Stimulated activated CD8-positive, alpha-beta memory T cell treated with anti-CD3 and anti-CD28 coated beads, Interleukin-4, amount 100 ng/mL, for 1 hour (primary cell): Measurements from ENCODE around the gene ADGRF3.
"Not testable (repeated sequence)": the region's sequence is repeated elsewhere in the genome, so short reads cannot be mapped to it uniquely, and the experiment has no call there.

Experiments
- DNase-seq, 2 donors: peaks; one replicate each; pipeline ENCODE4 v3.0.0-alpha.2; 2020; ENCODE audit warnings: low read depth in 2 of 2, low spot score in 1 of 2

Gene ADGRF3, protein sequence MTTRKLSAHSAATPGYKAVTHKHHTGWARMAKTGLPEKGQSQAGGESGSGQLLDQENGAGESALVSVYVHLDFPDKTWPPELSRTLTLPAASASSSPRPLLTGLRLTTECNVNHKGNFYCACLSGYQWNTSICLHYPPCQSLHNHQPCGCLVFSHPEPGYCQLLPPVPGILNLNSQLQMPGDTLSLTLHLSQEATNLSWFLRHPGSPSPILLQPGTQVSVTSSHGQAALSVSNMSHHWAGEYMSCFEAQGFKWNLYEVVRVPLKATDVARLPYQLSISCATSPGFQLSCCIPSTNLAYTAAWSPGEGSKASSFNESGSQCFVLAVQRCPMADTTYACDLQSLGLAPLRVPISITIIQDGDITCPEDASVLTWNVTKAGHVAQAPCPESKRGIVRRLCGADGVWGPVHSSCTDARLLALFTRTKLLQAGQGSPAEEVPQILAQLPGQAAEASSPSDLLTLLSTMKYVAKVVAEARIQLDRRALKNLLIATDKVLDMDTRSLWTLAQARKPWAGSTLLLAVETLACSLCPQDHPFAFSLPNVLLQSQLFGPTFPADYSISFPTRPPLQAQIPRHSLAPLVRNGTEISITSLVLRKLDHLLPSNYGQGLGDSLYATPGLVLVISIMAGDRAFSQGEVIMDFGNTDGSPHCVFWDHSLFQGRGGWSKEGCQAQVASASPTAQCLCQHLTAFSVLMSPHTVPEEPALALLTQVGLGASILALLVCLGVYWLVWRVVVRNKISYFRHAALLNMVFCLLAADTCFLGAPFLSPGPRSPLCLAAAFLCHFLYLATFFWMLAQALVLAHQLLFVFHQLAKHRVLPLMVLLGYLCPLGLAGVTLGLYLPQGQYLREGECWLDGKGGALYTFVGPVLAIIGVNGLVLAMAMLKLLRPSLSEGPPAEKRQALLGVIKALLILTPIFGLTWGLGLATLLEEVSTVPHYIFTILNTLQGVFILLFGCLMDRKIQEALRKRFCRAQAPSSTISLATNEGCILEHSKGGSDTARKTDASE

DNA sequence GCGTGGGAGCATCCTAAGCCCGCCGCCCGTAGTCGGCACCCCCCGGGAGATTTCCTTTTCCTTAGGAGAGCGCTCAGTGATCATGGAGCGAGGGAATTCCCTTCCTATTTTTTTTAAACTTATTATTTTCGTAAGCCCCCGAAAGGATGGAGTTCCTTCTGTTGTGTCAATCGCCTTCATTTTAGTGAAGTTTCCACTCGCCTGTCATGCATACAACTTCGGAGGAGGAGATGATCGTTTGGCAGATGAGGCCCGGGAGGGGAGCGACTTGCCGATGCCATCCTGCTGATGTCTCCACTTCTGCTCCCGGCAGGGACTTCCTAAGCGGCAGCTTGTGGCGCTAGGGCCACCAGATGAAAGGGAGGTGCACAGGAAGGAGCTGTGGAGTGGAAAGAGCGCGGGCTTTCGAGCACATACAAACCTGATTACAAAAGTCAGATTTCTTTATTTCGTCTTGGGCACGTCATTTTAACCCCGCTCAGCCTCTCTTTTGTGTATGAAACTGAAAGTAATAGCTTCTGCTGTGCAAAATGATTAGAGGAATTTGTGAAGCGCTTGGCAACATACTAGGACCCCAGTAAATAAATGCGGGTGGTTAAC lies at the start of gene ADGRF3:
TSS of gene ADGRF3 (minus strand) at position 336 of the 600 bp plus-strand sequence. CDS start 555 bp downstream, outside the sequence.
- peak; percentile 15 to 20 for DNase-seq

DNA sequence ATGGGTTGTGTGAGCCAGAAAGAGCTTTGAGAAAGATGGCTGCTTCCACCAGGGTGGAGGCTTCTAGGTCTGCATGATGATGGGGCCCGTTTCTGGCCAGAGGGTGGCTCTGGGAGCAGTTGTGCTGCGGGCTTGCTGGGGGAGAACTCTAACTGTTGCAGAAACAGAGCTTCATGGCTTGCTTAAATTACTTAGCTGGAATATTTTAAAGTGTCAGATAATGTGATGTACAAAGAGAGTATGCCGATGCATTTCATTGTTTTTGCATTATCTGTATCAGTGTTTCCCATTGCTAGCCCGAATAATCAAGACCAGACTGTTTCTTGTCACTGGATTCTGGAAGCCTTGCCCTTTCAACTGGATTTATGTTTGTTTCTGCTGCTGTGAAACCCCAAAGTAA lies 48.8 kb upstream of the ADGRF3 start:
- DNase-seq: no peak

DNA sequence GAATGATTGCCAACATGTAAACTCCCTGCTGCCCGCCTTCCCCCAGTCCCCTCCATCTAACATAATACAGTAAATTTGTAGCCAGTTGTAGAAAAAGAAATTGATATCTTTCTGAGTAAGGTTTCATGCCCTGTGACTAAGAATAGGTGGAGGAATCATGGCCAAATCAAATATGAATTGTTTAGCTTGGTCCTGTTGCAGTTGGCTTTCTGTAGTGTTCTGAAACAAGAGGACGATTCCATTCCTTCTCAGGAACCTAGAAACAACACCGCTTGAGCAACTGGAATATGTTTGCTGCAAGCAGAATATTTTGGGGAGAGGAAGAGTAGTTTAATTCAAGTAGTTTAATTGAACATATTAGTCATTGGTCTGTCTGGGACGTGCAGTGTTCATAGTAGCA lies 48.1 kb upstream of the ADGRF3 start:
- DNase-seq: no peak

DNA sequence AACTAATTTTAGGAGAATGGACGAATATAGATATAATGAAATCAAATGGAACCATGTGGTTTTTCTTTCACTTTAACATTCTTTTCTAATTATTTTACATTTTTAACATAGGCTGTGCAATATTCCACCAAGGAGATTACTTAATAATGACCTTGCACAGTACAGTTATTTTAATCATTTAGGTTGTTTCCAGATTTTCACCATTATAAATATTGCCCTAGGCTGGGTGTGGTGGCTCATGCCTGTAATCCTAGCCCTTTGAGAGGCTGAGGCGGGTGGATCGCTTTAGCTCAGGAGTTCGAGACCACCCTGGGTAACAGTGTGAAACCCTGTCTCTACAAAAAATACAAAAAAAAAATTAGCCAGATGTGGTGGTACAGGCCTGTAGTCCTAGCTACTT lies 40.6 kb upstream of the ADGRF3 start:
- DNase-seq: no peak

DNA sequence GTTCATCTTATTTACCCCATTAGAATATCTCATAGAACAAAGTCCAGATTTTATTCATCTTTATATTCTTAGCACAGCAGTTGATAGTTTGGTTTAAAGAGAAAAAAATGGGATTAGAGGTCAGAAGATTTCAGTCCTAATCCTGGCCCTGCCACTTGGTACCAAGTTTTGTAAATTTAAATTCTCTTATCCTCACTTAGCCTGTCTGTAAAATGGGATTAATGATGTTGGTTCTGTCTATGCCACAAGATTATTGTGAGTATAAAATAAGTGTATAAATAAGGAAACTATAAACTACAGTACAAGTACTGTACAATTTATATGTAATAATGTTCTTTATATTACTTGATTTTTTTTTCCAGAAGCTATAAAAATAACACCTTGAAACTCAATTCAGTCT lies 38.0 kb upstream of the ADGRF3 start:
- DNase-seq: no peak

DNA sequence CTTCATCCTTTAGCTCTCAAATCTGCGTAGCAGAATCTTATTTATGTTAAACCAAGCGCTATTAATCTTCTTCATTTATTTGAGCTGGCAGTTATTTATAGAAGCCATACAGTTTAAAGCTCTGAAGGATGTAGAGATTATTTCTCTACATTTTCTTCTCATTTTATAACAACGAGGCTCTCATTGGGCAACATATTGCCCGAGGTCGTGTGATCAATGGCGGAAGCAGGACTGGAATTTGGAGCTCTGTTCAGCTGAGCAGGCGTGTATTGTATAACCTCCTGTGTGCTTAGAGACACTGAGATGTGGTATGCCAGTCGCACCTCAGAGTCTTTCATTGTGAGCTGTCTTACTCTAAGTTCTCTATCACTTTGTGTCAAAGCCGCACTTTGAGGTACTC lies 37.6 kb upstream of the ADGRF3 start:
- DNase-seq: no peak

DNA sequence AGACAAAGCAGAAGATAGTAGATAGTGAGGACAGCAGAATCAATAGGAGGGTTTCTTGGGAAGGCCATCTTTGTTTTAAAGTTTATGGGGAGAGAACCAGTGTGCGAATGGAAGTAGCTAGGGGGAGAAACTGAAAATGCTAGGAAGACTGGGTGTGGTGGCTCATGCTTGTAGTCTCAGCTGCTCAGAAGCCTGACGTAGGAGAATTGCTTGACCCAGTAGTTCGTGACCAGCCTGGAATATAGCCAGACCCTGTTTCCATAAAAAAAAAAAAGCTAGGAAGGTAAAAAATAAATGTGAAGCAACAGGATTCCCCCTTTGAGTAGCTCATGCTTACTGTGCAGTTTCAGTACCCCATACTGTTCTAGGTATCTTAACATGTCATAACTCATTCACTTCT lies 36.0 kb upstream of the ADGRF3 start:
- DNase-seq: no peak

DNA sequence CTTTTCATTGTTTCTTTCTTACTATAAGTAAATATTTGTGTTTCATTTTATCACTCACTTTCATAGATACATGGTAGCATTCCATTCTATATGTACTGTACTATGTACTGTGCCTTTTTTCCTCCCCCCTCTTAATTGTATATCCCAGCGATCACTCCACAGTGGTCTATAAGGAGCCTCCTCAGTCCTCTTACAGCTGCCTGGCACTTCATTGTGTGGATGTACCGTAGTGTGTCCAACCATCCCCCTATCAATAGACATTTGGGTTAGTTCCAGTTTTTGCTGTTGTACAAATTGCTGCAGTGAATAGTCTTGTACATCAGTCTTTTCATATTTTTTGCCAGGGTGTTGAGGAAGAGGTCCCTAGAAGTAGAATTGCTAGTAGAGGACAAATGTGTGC lies 33.7 kb upstream of the ADGRF3 start:
- DNase-seq: no peak

DNA sequence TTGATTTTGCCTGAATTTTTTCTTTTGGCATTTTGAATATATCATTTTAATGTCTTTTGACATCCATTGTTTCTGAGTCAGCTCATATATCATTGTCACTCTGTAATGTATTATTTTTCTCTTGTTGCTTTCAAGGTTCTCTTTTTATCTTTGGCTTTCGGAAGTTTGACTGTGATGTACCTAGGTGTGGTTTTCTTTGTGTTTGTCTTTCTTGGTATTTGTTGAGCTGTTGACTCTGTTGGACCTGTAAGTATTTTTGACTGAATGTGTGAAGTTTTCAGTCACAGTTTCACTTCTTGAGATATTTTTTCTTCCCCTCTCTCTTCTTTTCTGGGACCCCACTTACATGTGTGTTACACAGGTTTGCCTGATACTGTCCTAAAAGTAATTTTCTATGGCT lies 30.2 kb upstream of the ADGRF3 start:
- no peak for DNase-seq

DNA sequence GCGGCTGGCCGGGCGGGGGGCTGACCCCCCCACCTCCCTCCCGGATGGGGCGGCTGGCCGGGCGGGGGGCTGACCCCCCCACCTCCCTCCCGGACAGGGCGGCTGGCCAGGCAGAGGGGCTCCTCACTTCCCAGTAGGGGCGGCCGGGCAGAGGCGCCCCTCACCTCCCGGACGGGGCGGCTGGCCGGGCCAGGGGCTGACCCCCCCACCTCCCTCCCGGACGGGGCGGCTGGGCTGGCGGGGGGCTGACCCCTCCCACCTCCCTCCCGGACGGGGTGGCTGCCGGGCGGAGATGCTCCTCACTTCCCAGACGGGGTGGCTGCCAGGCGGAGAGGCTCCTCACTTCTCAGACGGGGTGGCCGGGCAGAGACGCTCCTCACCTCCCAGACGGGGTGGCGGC lies 24.3 kb upstream of the ADGRF3 start:
- DNase-seq: not testable (repeated sequence)

DNA sequence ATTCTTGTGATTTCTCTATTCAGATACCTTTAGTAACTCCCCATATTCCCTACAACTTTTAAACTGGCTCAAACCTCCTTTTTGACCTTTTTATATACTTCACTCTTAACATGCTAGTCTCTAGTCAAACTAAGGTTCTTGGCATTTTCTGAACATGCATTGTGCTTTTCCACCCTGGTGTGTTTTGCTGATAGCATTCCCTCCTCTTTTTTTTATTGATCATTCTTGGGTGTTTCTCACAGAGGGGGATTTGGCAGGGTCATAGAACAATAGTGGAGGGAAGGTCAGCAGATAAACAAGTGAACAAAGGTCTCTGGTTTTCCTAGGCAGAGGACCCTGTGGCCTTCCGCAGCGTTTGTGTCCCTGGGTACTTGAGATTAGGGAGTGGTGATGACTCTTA lies 23.1 kb upstream of the ADGRF3 start:
- DNase-seq: not testable (repeated sequence)

DNA sequence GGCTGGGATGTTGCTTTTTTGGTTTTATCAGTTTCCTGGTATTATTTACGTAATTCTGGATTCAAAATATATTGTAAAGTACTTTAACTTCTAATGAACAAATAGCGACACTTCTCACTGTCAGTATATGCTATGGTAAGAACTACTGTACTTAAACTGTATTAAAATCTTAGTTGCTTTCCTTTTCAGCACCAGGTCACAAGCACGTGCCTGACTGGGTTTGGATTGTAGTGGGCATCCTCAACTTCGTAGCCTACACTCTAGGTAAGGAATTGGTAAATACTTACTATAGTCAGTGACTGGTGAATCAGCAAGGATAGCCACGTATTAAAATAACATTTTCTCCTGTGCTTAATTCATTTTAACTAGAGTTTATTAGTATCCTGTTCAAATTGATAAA lies 20.4 kb upstream of the ADGRF3 start:
- DNase-seq: no peak

DNA sequence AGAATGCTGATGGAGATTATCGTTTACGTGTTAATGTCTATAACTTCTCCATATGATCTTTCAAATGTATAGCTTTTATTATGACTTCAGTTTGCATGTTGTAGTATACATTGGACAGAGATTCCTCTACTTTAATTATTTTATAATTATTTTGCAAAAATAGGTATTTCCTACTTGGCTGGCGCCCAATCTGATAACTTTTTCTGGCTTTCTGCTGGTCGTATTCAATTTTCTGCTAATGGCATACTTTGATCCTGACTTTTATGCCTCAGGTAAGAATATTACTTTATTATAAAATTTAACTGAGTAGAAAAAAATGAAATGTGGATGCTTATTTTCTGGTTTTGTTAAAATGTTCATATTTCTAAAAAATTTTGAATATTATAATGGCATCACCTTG lies 18.1 kb upstream of the ADGRF3 start:
- DNase-seq: no peak

DNA sequence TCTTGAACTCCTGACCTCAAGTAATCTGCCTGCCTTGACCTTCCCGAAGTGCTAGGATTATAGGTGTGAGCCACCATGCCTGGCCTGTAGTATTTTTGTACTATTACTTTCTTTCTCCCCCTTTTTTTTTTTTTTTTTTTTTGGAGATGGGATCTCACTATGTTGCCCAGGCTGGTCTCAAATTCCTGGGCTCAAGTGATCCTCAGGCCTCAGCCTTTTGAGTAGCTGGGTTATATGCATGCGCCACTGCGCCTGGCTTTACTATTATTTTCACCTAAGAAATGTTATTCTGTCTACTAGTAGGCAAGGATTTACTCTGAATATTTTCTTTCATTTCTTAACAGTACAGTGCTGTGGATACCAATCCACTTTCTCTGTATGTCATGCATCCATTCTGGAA lies 17.4 kb upstream of the ADGRF3 start:
- no peak for DNase-seq

DNA sequence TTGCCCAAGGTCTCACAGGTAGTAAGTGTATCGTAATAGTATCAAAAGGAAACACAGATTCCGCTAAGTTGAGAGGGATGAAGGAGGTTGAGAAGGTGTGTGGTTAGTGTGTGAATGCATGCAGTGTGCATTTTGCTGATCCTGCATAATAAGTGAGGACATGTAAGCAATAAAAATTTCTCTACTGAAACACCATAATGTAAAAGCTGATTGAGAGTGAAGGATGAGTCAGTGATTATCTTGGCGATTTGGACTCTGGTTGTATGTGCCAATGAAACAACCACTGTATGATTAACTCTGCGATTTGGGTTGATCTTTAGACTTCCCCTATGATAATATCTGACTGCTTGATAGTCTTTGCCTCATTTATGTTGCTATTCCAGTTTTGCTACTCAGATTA lies 16.7 kb upstream of the ADGRF3 start:
- no peak for DNase-seq

DNA sequence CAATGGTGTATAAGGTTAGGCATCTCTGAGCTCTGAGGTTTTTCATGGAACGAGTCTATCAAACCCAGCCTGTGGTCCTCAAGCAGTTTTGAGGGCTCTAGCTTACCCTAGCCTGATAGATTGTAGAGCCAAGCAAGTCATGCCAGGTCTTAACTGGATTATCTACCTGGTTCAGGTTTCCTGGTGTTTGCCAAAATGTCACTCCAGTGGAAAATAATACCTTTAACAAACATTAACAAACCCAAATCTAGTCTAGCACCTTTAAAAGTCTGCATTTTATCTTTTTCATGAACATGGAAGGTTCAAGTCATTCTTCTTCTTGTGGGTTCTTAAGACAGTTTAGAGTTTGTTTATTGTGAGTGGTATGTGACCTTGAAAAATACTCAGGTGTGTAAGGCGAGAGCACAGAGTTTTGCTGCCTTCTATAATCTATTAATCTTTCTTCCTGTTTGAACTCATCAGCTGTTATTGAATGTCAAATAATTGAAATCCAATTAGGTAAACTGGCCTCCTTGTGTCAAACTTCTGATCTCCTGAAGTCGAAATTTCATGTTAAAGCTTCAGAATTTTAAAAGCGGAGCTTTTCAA lies 13.4 kb upstream of the ADGRF3 start:
- no peak for DNase-seq

DNA sequence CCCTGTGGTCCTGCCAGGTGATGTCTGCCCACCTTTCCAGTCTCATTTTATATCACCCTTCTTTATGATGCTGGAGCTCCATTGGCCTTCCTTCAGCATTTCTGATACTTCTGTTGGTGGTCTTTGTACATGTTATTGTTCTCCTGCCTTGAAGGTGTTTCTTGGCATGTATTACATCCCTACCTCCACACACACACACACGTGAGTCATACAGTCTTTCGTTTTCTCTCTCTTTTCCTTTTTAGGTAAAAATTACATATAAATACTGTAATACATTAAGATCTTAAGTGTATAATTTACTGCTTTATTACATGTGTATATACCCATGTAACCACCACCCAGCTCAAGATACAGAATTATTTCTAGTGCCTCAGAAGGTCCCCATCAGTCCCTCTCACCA lies 10.2 kb upstream of the ADGRF3 start:
- DNase-seq: no peak

DNA sequence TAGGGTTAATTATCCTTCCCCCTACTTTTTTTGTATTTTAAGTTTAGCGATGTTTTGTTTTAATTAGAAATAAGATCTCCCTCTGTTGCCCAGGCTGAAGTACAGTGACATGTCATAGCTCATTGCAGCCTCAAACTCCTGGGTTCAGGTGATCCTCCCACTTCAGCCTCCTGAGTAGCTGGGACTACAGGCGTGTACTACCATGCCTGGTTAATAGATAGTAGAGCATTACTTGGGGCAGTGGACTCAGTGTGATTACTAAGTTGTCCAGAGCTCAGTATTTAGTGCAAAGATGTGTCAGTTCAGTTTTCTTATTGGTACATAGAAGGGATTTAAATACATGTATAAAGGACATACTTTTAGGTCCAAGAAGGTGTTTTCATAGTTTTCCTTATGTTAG lies 9.5 kb upstream of the ADGRF3 start:
- no peak for DNase-seq

DNA sequence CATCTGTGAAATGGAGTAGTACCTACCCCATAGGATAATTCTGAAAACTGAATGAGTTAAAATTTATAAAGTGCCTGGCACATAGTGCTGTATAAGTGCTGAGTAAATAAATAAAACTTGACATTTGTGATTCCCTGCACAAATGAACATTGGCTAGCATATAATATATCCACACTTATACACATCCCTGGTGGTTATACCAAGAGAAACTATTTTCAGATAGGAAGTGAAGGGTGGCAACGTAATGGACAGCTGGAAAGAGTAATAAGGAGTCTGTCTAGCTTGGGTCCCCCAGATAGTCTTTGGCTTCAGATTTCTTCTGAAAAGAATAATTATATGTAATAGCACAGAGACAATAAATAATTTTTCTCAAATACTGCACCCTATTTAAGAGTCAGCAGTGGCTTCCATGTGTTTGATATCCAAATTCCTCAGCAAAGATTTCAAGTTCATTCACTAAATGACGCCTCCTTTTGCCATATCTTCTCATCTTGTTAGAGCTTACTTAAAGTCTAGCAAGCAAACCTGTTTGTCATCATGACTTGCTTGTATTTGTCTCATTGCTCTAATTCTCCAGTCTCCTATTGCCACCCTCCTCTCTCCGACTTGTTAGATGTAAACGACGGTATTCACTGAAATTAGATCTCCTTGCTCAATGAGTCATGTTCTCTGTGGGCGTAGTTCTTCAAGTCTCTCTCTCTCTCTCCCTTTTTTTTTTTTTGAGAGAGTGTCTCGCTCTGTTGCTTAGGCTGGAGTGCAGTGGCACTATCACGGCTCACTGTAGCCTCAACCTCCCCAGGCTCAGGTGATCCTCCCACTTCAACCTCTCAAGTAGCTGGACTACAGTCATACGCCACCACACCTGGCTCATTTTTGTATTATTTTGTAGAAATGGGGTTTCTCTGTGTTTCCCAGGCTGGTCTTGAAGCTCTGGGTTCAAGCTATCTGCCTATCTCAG lies 8.7 kb upstream of the ADGRF3 start:
- DNase-seq: no peak

DNA sequence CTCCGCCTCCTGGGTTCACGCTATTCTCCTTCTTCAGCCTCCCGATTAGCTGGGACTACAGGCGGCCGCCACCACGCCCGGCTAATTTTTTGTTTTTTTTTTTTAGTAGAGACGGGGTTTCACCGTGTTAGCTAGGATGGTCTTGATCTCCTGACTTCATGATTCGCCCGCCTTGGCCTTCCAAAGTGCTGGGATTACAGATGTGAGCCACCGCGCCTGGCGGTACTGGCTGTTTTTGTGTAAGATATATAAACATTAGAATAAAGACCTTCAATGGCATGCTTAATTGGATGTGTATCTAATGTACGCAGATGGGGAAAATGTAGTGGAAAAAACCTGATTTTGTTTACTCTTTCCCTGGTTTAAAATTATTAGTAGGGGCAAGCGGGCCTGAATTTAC lies 7.9 kb upstream of the ADGRF3 start:
- not testable (repeated sequence) for DNase-seq
